H1 (cell line): ENCODE results near the gene LMTK3. TPM values are rescaled to one million over a fixed set of nuclear protein-coding genes. Genes with fewer than 3 reads are reported as not detected.

ENCODE experiments used
- CTCF ChIA-PET: fragments of 300-600 bp; sonication (Branson Sonifier 250); formaldehyde crosslinking; loops from one replicate; lab custom pipeline; 2021; ENCODE audit not compliant: partially characterized antibody; lab: Charles Lee
- POLR2A ChIA-PET: fragments of 300-600 bp; sonication (Branson Sonifier 250); formaldehyde crosslinking; loops from one replicate; lab custom pipeline; 2021; ENCODE audit warnings: inconsistent platforms; ENCODE audit not compliant: partially characterized antibody; lab: Charles Lee
- DNase-seq, 2 experiments: peaks; one replicate each; pipeline versions ENCODE4 v3.0.0 to v3.0.0-alpha.2; 2010 to 2022; ENCODE audit warnings: low spot score in 2 of 2, low read depth in 1 of 2, mixed read lengths in 1 of 2
- FAIRE-seq: peaks from 2 replicates; lab custom pipeline; 2011; peaks lifted over from hg19 to GRCh38; lab: Jason Lieb, UNC
- H2AFZ ChIP-seq: 2 replicates; pipeline ENCODE4 v1.8.1; 2012; ENCODE audit warnings: low read length, inconsistent platforms
- H2AK5ac ChIP-seq: 2 replicates; pipeline ENCODE4 v1.6.1; 2013; ENCODE audit warnings: low read depth, low read length
- H2BK120ac ChIP-seq: replicated peaks from 2 replicates; pipeline ENCODE3; 2013; ENCODE audit warnings: low read depth, low read length, inconsistent platforms
- H2BK12ac ChIP-seq: 2 replicates; pipeline ENCODE4 v1.6.1; 2013; ENCODE audit warnings: low read depth, low read length
- H2BK15ac ChIP-seq: 2 replicates; pipeline ENCODE4 v1.6.1; 2013; ENCODE audit warnings: low read length
- H2BK20ac ChIP-seq: 2 replicates; pipeline ENCODE4 v1.6.1; 2013; ENCODE audit warnings: low read length
- H2BK5ac ChIP-seq: 2 replicates; pipeline ENCODE4 v1.6.1; 2013; ENCODE audit warnings: low read depth, low read length
- H3K14ac ChIP-seq: 2 replicates; pipeline ENCODE4 v1.6.1; 2013; ENCODE audit warnings: inconsistent platforms; ENCODE audit not compliant: insufficient read length
- H3K18ac ChIP-seq: 2 replicates; pipeline ENCODE4 v1.6.1; 2013; ENCODE audit warnings: low read length; ENCODE audit errors: extremely low read depth
- H3K23ac ChIP-seq: 2 replicates; pipeline ENCODE4 v1.6.1; 2013; ENCODE audit warnings: inconsistent platforms; ENCODE audit not compliant: insufficient read length
- H3K23me2 ChIP-seq: 2 replicates; pipeline ENCODE4 v1.6.1; 2013; ENCODE audit warnings: low read depth, low read length
- H3K27ac ChIP-seq: 2 replicates; pipeline ENCODE4 v1.6.1; 2011; ENCODE audit warnings: low read depth, low read length, inconsistent platforms
- H3K27me3 ChIP-seq, 4 experiments: replicated peaks in 1 of 4; 1 replicate in 1 of 4; 2 replicates in 3 of 4; pipeline versions ENCODE4 v1.6.1 to v1.8.1; 2011 to 2013; ENCODE audit warnings: low read length in 3 of 4, mild to moderate bottlenecking in 3 of 4, inconsistent platforms in 2 of 4, mixed read lengths in 2 of 4, moderate library complexity in 1 of 4; ENCODE audit not compliant: control insufficient read depth in 3 of 4, insufficient read depth in 3 of 4; ENCODE audit errors: extremely low read depth in 1 of 4
- H3K36me3 ChIP-seq, 4 experiments: 2 replicates each; pipeline versions ENCODE4 v1.6.1 to v1.8.1; 2011 to 2013; ENCODE audit warnings: mild to moderate bottlenecking in 4 of 4, low read length in 3 of 4, moderate library complexity in 2 of 4, control low read depth in 1 of 4, inconsistent platforms in 1 of 4; ENCODE audit not compliant: insufficient read depth in 4 of 4, control insufficient read depth in 2 of 4
- H3K4ac ChIP-seq: replicated peaks from 2 replicates; pipeline ENCODE3; 2013; ENCODE audit warnings: low read length, low read depth, mixed read lengths, inconsistent platforms; ENCODE audit not compliant: insufficient read length
- H3K4me1 ChIP-seq, 4 experiments: replicated peaks in 1 of 4; 1 replicate in 1 of 4; 2 replicates in 3 of 4; pipeline versions ENCODE4 v1.6.1 to v1.8.1; 2011 to 2013; ENCODE audit warnings: low read length in 3 of 4, inconsistent platforms in 2 of 4, mixed read lengths in 1 of 4; ENCODE audit not compliant: insufficient read depth in 4 of 4, control insufficient read depth in 3 of 4
- H3K4me2 ChIP-seq, 2 experiments: 2 replicates each; pipeline versions ENCODE4 v1.6.1 to v1.8.1; 2011 to 2013; ENCODE audit warnings: low read depth in 2 of 2, low read length in 2 of 2, control low read depth in 1 of 2, inconsistent platforms in 1 of 2, mild to moderate bottlenecking in 1 of 2; ENCODE audit not compliant: insufficient read depth in 1 of 2
- H3K4me3 ChIP-seq, 4 experiments: fragments of 200-600, 300-600 bp in 1 of 4; sonication (generic), shearing (Covaris generic), sonication (Bioruptor Twin) in 1 of 4; 2 replicates each; pipeline versions ENCODE4 v1.5.1 to v1.8.1; 2011 to 2016; ENCODE audit warnings: low read length in 4 of 4, low read depth in 3 of 4, control low read depth in 2 of 4, inconsistent platforms in 2 of 4, mild to moderate bottlenecking in 2 of 4, mixed read lengths in 1 of 4, moderate library complexity in 1 of 4; ENCODE audit not compliant: insufficient read depth in 2 of 4; ENCODE audit errors: extremely low read depth in 1 of 4
- H3K56ac ChIP-seq: replicated peaks from 2 replicates; pipeline ENCODE3; 2013; ENCODE audit warnings: low read depth, mild to moderate bottlenecking, mixed read lengths, low read length, inconsistent platforms; ENCODE audit not compliant: insufficient read length
- H3K79me1 ChIP-seq: 2 replicates; pipeline ENCODE4 v1.6.1; 2013; ENCODE audit warnings: low read depth, low read length, control low read depth
- H3K79me2 ChIP-seq, 2 experiments: 2 replicates each; pipeline versions ENCODE4 v1.6.1 to v1.8.1; 2012 to 2013; ENCODE audit warnings: low read length in 2 of 2, mild to moderate bottlenecking in 2 of 2, inconsistent platforms in 1 of 2; ENCODE audit not compliant: insufficient read depth in 2 of 2, control insufficient read depth in 1 of 2
- H3K9ac ChIP-seq, 4 experiments: replicated peaks in 1 of 4; 1 replicate in 1 of 4; 2 replicates in 3 of 4; pipeline versions ENCODE4 v1.6.1 to v1.8.1; 2011 to 2013; ENCODE audit warnings: low read depth in 3 of 4, low read length in 3 of 4, control low read depth in 2 of 4, mild to moderate bottlenecking in 2 of 4, moderate library complexity in 2 of 4, inconsistent platforms in 1 of 4; ENCODE audit errors: extremely low read depth in 1 of 4
- H3K9me3 ChIP-seq, 2 experiments: 2 replicates each; pipeline versions ENCODE4 v1.6.1 to v1.8.1; 2012 to 2013; ENCODE audit warnings: mild to moderate bottlenecking in 2 of 2, moderate library complexity in 2 of 2, control low read depth in 1 of 2, inconsistent platforms in 1 of 2, low read depth in 1 of 2, low read length in 1 of 2, mixed read lengths in 1 of 2; ENCODE audit not compliant: insufficient read depth in 2 of 2
- H4K20me1 ChIP-seq, 2 experiments: replicated peaks in 1 of 2; 2 replicates each; pipeline versions ENCODE3 to v1.8.1; 2011 to 2013; ENCODE audit warnings: inconsistent platforms in 2 of 2, low read length in 2 of 2, mild to moderate bottlenecking in 1 of 2; ENCODE audit not compliant: insufficient read depth in 2 of 2, control insufficient read depth in 1 of 2
- H4K5ac ChIP-seq: 2 replicates; pipeline ENCODE4 v1.6.1; 2013; ENCODE audit warnings: low read length, low read depth, mixed read lengths, inconsistent platforms; ENCODE audit not compliant: insufficient read length
- H4K8ac ChIP-seq: 2 replicates; pipeline ENCODE4 v1.8.0; 2013; ENCODE audit warnings: mild to moderate bottlenecking, moderate library complexity, low read length, inconsistent platforms; ENCODE audit not compliant: insufficient read depth; ENCODE audit errors: extremely low read depth
- H4K91ac ChIP-seq: replicated peaks from 2 replicates; pipeline ENCODE3; 2013; ENCODE audit warnings: low read length, mixed read lengths, inconsistent platforms; ENCODE audit not compliant: insufficient read length
- ATF3 ChIP-seq: IDR thresholded peaks from 2 replicates; pipeline ENCODE4 v1.6.1; 2011; ENCODE audit warnings: low read depth, mild to moderate bottlenecking, low read length; ENCODE audit not compliant: insufficient read depth
- KDM1A ChIP-seq: fragments of 200-600, 300-600 bp; sonication (generic); IDR thresholded peaks from 2 replicates; pipeline ENCODE4 v1.7.1; 2016; ENCODE audit warnings: mild to moderate bottlenecking, low read length, borderline replicate concordance
- WGBS, 2 experiments: shearing (Covaris generic) in 1 of 2; methylation state at CpG; one replicate each; pipeline versions ENCODE4 v1.1.6 to v1.1.7; 2013 to 2015; ENCODE audit warnings: low lambda C conversion rate in 2 of 2, mixed read lengths in 2 of 2, inconsistent platforms in 1 of 2, low coverage in 1 of 2, missing lambda C conversion rate in 1 of 2; ENCODE audit not compliant: insufficient replicate concordance in 2 of 2, insufficient coverage in 1 of 2, insufficient read length in 1 of 2; ENCODE audit errors: extremely low coverage in 1 of 2, missing lambda C conversion rate in 1 of 2; 5-methylcytosine and 5-hydroxymethylcytosine counted together
- polyA plus RNA-seq, 7 experiments: library from polyadenylated mRNA; depleted of rRNA in 3 of 7; stranded (reverse) in 5 of 7; unstranded in 2 of 7; fragments of >200 nt in 5 of 7; fragments of 200-250 nt in 2 of 7; gene quantifications; 1 replicate in 5 of 7; 2 replicates in 1 of 7; 4 replicates in 1 of 7; pipeline versions ENCODE4 v1.2.1 to v1.2.3, GENCODE V29; 2011 to 2013; ENCODE audit warnings: missing spikeins in 2 of 7, mixed read lengths in 2 of 7
- total RNA-seq: library from RNA; stranded (reverse); fragmentation: NEBNext Ultra II Directional; extraction: Animal tissue kit (Norgen Biotek cat#: 25700); gene quantifications from 2 replicates; pipeline ENCODE4 v1.2.1, GENCODE V29; 2021

LMTK3 gene
- total and polyA plus RNA-seq, 2 of the 8 experiments (the other 6 are each of a cell fraction or from before 2014, with no cell fraction given) = 2.7 to 12.4 TPM

GRCh38 chr19:48552406-48553322 lies 41.0 kb upstream of the LMTK3 start:
- H3K56ac ChIP-seq = no peak overlapping the region
- H3K27ac ChIP-seq = no peak overlapping the region
- CTCF ChIA-PET = interaction anchor here (0.5 to 11.7 kb wide), 7 partner anchors 24 to 724 kb away, joined by 3 to 132 read pairs (median 4); no protein-coding TSS in a partner anchor

More at GRCh38 chr19:48552406-48553322, 41.0 kb upstream of the LMTK3 start:
- peak overlapping the region; percentile 0; the same call in 1 of the 2 replicates for H2BK15ac ChIP-seq
- no peaks in the 10 kb centered on the region for H3K79me2 ChIP-seq
- H3K18ac ChIP-seq = no peak overlapping the region
- no peak overlapping the region for H4K8ac ChIP-seq
- no peak overlapping the region for H2BK120ac ChIP-seq
- DNase-seq (no peak), FAIRE-seq (no peak)
- H4K5ac ChIP-seq = no peak overlapping the region
- H3K27me3 ChIP-seq = no peaks in the 10 kb centered on the region; a peak in 1 of 7 replicates
- peak overlapping the region; percentile 13; the same call in 1 of the 2 replicates for H2BK12ac ChIP-seq
- no peak overlapping the region for H3K14ac ChIP-seq
- peak overlapping the region; percentile 1 for H2BK20ac ChIP-seq
- 0 out of 2 replicates have a peak overlapping the region, but pooled peaks have one; percentile 11 for H2AK5ac ChIP-seq
- peaks cover 8% of the 10 kb centered on the region; the same call in 1 of the 2 replicates for H3K23me2 ChIP-seq
- no peak overlapping the region for H3K4me3 ChIP-seq
- POLR2A ChIA-PET = interaction anchor here (0.6 to 2.4 kb wide), 12 partner anchors 13 to 65 kb away, joined by 3 to 8 read pairs (median 4); no protein-coding TSS in a partner anchor
- H2AFZ ChIP-seq = no peak overlapping the region
- no peak overlapping the region for H3K23ac ChIP-seq
- H3K9me3 ChIP-seq = no peaks in the 10 kb centered on the region
- H3K79me1 ChIP-seq = no peaks in the 10 kb centered on the region
- H2BK5ac ChIP-seq = no peak overlapping the region
- H3K4me2 ChIP-seq = no peak overlapping the region; a peak in 1 of 4 replicates
- 86% methylated on average over 17 of the region's 19 CpGs; no CpG with 5 or more reads in 1 of the 2 experiments for WGBS, 2 experiments
- no peak overlapping the region for H3K4ac ChIP-seq
- H3K36me3 ChIP-seq = no peaks in the 10 kb centered on the region
- H3K9ac ChIP-seq = no peak overlapping the region
- peak overlapping the region; percentile 4 for H4K91ac ChIP-seq
- H3K4me1 ChIP-seq = peaks cover 0 to 22% (median 12%) of the 10 kb centered on the region in 4 experiments; a peak in 6 of 7 replicates
- H4K20me1 ChIP-seq = peaks cover 0 to 3% of the 10 kb centered on the region in 2 experiments
- TF ChIP-seq ATF3 (no peak), KDM1A (peak; percentile 10; the same call in 1 of the 2 replicates)
